Left renal cortex interstitium (tissue), 4 donors: ENCODE results near the gene FEN1. TPM values are rescaled to one million over a fixed set of nuclear protein-coding genes. Genes with fewer than 3 reads are reported as not detected.

Source experiments
- DNase-seq, 4 donors: peaks; one replicate each; pipeline ENCODE4 v3.0.0-alpha.2; 2013; ENCODE audit warnings: low read depth in 4 of 4, low spot score in 2 of 4, missing footprints in 1 of 4
- polyA plus RNA-seq, 4 donors: library from polyadenylated mRNA; unstranded; fragments of 120-200 nt; gene quantifications; one replicate each; pipeline ENCODE4 v1.2.1, GENCODE V29; 2013; ENCODE audit not compliant: insufficient read length in 4 of 4

FEN1 gene
- 10 to 100 TPM; 36.6 to 47.7 (median 38.5) TPM for polyA plus RNA-seq

GRCh38 chr11:61792310-61793082 is at the start of gene FEN1, which contains the start of gene TMEM258:
Gene FEN1, plus strand, starts transcription at chr11:61792911. Its CDS starts 2,451 bp downstream, at chr11:61795362.
Gene TMEM258, minus strand, starts transcription at chr11:61792599. Its CDS starts 41 bp downstream, at chr11:61792558.
- DNase-seq = peak; percentile 90 to 94 (median 94)

GRCh38 chr11:61743486-61744095 is 49.1 kb upstream of the FEN1 start:
- DNase-seq = no peak

- no peak for DNase-seq
Observed at GRCh38 chr11:61744181-61744580, 48.5 kb upstream of the FEN1 start.

- DNase-seq = no peak
Observed at GRCh38 chr11:61744609-61745156, 48.0 kb upstream of the FEN1 start.

GRCh38 chr11:61745781-61746441 is 46.8 kb upstream of the FEN1 start:
- DNase-seq = no peak

- no peak for DNase-seq
Observed at GRCh38 chr11:61746442-61747191, 46.1 kb upstream of the FEN1 start.

- DNase-seq = no peak
Observed at GRCh38 chr11:61747192-61747966, 45.3 kb upstream of the FEN1 start.

- DNase-seq = no peak
Observed at GRCh38 chr11:61747967-61748285, 44.8 kb upstream of the FEN1 start.

GRCh38 chr11:61749591-61750217 is 43.0 kb upstream of the FEN1 start:
- DNase-seq = no peak

GRCh38 chr11:61750631-61751273 is 42.0 kb upstream of the FEN1 start:
- DNase-seq = no peak

GRCh38 chr11:61751384-61751783 is 41.3 kb upstream of the FEN1 start:
- no peak for DNase-seq

GRCh38 chr11:61752117-61752924 is 40.4 kb upstream of the FEN1 start, which contains the start of gene MYRF:
Gene MYRF, plus strand, starts transcription at chr11:61752636. Its CDS starts 109 bp downstream, at chr11:61752745.
- no peak for DNase-seq

GRCh38 chr11:61752925-61753521 is 39.7 kb upstream of the FEN1 start:
- DNase-seq = no peak

GRCh38 chr11:61753672-61754071 is 39.0 kb upstream of the FEN1 start:
- DNase-seq = no peak

GRCh38 chr11:61754534-61755482 is 37.9 kb upstream of the FEN1 start:
- no peak for DNase-seq

- DNase-seq = no peak
Observed at GRCh38 chr11:61756147-61756451, 36.6 kb upstream of the FEN1 start.
